Activated CD4-positive, alpha-beta T cell treated with anti-CD3 and anti-CD28 coated beads, Interleukin-2, amount 50 U/mL, for 16 hours (primary cell): Measurements from ENCODE around the gene HIVEP3.

Experiments used
- DNase-seq: peaks from one replicate; pipeline ENCODE4 v3.0.0-alpha.2; 2020

Gene HIVEP3

DNA sequence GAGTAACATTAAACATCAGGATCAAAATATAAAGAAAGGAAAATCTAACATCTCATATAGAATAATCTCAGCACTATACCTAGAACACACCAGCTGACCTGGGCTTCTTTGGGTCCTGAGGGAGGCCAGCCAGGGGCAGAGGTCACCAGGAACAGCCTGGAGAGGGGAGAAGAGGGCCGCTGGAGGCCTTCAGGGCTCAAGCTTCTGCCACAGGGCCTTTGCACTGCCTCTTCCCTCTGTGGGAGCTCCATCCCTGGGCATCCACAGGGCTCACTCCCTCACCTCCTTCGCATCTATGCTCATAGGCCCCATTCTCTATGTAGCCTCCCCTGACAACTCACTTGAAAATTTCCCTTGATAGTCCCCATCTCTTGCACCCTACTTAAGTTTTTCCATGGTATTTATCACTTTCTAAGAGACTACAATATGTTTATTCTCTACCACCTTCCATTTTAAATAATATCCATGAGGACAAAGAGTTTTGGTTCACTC is 73.9 kb downstream of the HIVEP3 start:
- DNase-seq: no peak

DNA sequence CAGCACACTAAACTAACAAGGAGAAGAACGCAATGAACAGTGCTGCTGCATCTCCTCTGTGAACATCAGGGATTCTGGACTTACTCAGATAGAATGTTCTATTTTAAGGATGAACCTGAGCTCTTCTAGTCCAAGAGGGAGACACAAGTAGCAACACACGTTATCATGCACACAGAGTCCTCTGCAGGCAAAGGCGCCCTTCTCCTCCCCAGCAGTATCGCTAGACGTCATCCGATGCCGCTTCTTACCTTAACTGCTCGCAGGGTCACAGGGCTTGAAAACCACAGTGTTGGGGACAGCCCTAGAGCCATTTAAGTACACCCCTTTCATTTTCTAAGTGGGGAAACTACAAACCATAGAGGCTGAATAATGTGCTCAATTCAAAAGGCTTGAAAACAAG is 74.5 kb downstream of the HIVEP3 start:
- no peak for DNase-seq

GRCh38 chr1:41842993-41843755 is 75.5 kb downstream of the HIVEP3 start:
- no peak for DNase-seq

DNA sequence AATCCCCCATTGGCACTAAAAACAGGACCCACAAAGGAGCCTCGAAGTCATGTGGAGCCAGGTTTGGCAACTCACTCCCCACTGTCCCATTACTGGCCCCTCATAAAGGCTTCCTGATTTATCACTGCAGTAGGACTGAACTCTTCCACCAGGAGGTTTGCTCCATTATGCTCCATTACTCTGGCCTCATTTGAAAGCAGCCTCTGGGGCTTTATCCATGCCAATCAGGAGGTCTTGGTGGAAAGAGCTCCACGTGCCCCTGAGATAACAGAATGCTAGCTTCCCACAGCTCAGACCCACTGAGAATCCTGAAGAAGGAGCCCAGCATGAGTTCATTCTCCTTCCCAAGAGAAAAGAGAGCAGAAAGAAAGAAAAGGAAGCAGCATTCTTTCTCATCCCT is 76.4 kb downstream of the HIVEP3 start:
- no peak for DNase-seq

DNA sequence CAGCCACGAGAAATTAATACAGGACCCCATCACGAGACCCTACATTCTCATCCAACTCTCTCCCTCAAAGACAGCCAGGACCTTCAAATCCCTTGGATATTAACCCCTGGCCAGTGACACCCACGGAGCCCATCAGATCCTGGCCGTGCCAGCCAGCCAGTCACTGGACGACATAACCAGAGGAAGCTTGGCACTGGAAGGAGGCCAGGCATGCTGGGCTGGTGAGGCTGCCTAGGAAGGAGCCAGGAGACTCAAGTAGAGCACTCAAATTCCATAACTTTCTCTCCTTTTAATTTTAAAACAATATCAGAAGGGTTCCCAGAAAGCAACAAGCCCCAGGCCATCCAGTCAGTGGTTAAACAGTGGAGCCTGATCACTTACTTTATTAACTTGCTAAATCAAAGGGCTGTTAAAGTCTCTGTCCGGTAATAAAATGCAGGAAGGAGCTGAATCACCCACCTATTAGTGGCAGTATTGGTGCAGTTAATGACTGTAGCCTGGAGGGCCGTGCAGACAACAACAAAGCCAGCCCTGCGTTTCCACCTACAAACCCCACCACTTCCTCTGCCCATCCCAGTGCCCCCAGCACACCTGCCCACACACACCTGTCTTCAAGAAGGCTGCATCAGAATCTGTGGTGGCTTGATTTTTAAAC is 78.0 kb downstream of the HIVEP3 start:
- no peak for DNase-seq

DNA sequence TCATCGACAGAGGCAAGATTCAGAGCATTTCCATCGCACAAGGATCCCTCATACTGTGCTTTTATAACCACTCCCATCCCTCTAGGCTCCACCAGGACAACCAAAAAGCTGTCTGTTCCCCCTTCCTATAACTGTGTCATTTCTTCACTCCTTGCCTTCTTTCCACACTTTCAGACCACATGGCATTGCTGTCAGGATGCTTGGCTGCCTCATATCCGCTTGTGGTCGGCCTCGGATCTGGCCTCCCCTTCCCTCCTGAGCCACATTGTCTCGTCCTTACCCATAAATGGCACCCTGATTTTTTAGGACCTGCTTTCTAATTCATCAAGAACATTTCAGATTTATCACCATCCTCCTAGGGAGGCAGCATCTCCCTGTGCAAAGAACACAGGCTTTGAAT is 80.5 kb downstream of the HIVEP3 start:
- DNase-seq: no peak

DNA sequence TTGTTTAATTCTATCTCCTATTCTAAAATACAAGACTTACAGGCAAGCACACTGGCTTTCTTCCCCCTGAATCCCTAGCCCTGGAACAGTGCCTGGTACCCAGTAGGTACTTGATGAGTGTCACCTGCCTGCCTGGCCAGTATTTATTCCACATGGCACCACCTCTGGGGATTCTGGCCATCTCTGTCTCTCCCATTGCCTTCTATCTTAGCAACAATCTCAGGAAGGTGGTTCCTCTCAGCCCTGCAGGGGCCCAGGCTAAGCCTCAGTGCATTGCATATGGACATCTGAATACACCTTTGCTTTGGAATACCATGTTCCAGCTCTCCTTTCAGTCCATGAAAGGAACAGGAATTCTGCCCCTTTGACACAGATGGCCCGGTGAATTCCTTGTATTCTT is 81.0 kb downstream of the HIVEP3 start:
- no peak for DNase-seq

DNA sequence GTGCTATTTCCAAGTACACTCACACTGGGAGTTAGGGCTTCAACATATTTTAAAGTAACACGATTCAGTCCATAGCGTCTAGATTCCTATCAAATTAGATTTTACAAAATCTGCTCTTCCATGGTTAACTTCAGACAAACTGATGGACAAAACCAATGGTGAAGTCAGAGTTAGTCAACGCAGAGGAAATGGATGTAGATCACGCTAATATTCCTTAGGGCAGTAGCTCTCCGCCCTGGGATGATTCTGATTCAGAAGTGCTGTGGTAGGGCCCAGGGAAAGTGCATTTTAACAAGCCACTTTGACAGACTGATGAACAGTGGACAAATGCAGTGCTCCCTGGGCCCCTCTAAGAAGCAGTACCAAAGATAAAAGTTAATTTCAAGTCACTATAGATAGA is 83.2 kb downstream of the HIVEP3 start:
- DNase-seq: no peak

GRCh38 chr1:41833519-41834000 is 85.2 kb downstream of the HIVEP3 start:
- no peak for DNase-seq

GRCh38 chr1:41830726-41831125 is 88.0 kb downstream of the HIVEP3 start:
- no peak for DNase-seq

- no peak for DNase-seq
Observed at GRCh38 chr1:41827991-41828570, 90.6 kb downstream of the HIVEP3 start.

DNA sequence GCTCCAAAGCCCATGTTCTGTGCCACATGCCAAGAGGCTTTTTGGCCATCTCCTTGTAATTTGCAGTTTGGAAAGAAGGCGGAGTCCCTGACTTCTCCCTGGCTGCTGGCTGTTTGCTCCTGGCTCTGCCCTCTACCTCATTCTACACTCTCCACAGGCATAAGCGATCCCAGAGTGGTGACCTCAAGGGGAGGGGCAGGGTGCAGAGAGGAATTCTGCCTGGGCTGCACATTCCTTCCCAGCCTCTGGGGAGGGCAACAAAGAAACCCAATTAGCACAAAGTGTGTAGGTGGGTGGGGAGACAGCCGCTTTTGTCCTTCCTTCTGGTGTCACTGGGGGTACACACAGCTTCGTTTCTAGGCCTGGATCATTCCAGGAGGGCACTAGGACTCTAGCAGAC is 95.3 kb downstream of the HIVEP3 start:
- no peak for DNase-seq

DNA sequence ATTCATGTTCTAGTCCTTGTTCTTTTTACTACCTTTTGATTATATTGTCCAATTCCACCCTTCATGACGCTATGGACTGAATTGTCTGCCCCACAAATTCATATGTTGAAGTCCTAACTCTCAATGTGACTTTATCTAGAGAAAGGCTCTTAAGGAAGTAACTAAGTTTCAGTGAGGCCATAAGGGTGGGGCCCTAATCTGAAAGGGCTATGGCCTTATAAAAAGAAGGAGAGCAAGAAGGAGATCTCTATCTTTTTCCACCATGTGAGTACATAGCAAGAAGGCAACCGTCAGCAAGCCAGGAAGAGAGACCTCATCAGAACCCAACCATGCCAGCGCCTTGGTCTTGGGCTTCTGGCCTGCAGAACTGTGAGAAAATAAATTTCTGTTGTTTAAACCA is 95.9 kb downstream of the HIVEP3 start:
- no peak for DNase-seq

DNA sequence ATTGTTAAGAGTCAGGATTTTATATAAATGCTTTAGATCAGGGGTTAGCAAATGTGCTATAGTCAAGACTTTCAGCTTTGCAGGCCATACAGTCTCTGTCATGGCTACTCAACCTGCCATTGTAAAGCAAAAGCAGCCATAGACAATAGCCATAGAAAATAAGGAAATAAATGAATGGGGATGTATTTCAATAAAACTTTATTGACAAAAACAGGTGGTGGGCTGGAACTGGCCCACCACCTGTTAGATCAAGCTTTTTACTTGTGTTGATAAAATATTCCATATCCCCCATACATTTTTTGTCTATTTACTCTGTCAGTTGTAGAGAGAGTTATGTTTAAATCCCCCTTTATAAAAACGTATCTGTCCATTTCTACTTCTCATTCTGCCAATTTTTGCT is 98.9 kb downstream of the HIVEP3 start:
- DNase-seq: no peak

DNA sequence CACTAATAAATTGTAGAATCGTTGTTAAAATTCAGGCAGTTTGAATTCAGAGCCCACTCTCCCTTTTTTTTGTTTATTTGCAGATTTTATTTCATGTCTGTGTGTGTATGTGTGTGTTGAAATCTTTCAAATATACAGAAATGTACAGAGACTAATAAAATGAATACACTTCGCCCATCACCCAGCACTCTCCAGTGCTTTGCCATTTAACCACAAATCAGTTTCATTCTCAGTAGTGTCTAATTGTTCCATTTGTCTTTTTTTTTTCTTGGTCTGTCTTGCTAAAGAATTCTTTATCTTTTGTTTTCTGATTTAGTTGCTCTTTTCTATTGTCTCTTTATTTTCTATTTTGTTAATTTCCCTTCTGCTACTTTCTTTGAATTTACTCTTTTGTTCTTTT is 99.7 kb downstream of the HIVEP3 start:
- peak; percentile 24 for DNase-seq

- no peak for DNase-seq
Observed at GRCh38 chr1:41816061-41816460, 102.7 kb downstream of the HIVEP3 start.

DNA sequence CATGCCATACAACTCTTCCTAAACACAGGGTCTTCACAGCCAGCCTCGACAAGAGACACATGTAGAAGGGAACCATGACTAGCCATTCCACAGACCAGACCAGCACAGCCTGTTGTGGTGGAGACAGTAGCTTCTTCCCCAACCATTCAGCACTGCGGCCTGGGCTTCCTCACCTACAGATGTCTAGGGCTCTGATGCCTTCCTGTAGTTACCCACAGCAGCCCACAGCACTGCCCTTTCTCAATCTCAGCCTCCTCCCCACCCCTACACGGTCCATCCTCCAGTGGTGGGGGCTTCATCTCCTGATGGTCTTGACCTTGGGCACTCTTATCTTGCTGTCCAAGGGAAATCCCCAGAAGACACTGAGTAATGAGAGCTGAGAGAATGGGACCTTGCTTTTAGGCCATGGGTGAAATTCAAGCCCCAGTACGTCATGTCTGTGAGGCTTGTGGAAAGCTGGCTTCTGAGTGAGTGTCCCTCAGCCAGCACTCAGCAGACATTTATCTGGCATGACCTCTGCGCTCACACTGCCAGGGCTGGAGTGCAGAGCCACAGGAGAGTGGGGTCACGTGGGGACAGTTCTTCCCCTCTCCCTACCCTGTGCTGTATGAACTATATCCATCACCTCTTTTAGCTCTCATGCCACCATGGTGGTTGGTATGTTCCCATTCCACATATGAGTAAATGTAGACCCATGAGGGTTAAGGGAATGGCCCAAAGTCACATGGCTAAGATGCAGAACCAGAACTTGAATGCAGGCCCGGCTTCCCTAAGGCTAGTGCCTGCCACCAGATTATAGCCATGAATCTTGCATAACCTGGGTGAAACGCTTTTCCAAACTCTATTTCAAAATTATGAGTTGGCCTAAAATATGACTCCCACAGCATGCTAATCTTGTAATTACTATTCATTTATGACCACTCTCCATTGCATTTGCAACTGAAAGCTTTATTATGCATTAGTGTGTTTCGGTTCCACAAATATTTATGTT is 104.7 kb downstream of the HIVEP3 start:
- DNase-seq: no peak

GRCh38 chr1:41813226-41813625 is 105.5 kb downstream of the HIVEP3 start:
- no peak for DNase-seq

- no peak for DNase-seq
Observed at GRCh38 chr1:41812453-41812852, 106.3 kb downstream of the HIVEP3 start.

DNA sequence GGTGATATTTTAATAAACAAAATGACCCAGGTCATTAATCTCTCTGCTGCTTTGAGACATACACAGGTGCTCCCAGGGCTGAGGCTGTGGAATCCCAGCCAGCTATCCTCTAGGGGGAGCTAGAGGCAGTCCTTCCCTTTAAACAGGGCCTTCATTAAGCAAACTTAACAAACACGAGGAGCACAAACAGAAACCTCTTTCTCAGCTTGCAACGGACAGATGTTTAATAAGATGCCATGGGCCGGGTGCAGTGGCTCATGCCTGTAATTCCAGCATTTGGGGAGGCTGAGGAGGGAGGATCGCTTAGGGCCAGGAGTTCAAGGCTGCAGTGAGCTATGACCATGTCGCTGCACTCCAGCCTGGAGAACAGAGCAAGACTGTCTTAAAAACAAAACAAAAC is 106.7 kb downstream of the HIVEP3 start:
- peak; percentile 73 for DNase-seq

DNA sequence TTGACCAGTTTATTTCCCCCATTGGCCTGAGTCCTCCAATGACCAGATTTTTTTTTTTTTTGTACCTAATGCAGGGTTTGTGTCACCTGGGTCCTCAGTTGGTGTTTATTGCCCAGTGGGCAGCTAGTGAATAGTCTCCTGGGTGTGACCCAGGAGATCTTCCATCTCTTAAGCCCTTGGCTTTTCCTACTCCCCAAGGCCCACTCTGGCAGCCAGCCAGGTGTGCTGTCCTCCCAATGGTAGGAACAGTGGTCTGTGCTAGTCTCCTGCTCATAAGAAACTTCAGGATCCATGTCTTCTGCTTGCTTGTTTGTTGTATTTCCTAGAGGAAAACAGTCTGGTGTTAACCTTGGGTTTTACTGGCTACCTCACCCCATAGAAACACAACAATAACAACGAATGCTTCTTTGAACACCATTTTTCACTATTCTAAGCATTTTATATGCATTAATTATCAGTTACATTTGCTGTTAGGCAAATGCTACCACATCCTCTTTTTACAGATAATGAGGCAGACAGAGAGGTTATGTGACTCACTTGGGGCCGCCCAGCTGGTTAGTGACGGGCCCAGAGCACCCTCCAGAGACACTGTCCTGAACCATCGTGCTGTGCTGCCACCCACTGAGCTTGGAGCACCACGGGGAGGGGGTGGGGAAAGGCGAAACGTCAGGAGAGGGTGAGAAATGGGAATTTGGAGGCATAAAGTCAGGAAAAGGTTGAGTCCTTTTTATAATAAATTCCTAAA is 107.5 kb downstream of the HIVEP3 start:
- DNase-seq: peak; percentile 48

GRCh38 chr1:41810446-41810845 is 108.3 kb downstream of the HIVEP3 start:
- peak; percentile 42 for DNase-seq
